ENCODE data around the gene CYB5D1.

GRCh38 chr17:7837408-7838088, 20.3 kb upstream of the CYB5D1 start:
- TF ChIP-seq, protein P1, sequence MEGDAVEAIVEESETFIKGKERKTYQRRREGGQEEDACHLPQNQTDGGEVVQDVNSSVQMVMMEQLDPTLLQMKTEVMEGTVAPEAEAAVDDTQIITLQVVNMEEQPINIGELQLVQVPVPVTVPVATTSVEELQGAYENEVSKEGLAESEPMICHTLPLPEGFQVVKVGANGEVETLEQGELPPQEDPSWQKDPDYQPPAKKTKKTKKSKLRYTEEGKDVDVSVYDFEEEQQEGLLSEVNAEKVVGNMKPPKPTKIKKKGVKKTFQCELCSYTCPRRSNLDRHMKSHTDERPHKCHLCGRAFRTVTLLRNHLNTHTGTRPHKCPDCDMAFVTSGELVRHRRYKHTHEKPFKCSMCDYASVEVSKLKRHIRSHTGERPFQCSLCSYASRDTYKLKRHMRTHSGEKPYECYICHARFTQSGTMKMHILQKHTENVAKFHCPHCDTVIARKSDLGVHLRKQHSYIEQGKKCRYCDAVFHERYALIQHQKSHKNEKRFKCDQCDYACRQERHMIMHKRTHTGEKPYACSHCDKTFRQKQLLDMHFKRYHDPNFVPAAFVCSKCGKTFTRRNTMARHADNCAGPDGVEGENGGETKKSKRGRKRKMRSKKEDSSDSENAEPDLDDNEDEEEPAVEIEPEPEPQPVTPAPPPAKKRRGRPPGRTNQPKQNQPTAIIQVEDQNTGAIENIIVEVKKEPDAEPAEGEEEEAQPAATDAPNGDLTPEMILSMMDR (IDR thresholded peaks at IDR 0.05), result no peak
- TF ChIP-seq POLR2A (IDR thresholded peaks at IDR 0.05), result no peak
